ENCODE measurements around the gene PEX19. TPM values are rescaled to one million over a fixed set of nuclear protein-coding genes. Genes with fewer than 3 reads are reported as not detected.

Gene PEX19
- total and polyA plus RNA-seq, 2 experiments from 2014 or later, result 39.3 to 60.3 TPM

GRCh38 chr1:160328184-160328583, 43.3 kb upstream of the PEX19 start:
- Histone ChIP-seq H2AFZ (no peak overlapping the region), H3K9me3 (ENCODE audit: low read depth) (no peaks in the 10 kb centered on the region), H3K4me3 (no peak overlapping the region), H3K4me1 (ENCODE audit: insufficient read depth) (no peaks in the 10 kb centered on the region), H4K20me1 (ENCODE audit: insufficient read depth, poor library complexity, severe bottlenecking) (no peaks in the 10 kb centered on the region), H3K27me3 (no peaks in the 10 kb centered on the region), H3K9me2 (replicated peaks; ENCODE audit: insufficient read depth) (no peaks in the 10 kb centered on the region), H3K4me2 (no peak overlapping the region), H3K79me2 (peaks cover 70% of the 10 kb centered on the region), H3K27ac (no peak overlapping the region), H3K36me3 (replicated peaks; ENCODE audit: insufficient read depth, low read depth) (peaks cover 9% of the 10 kb centered on the region)
- TF ChIP-seq CTCF (IDR thresholded peaks at IDR 0.05; ENCODE audit: poor library complexity) (no peak), EZH2 (IDR thresholded peaks at IDR 0.05; ENCODE audit: borderline replicate concordance) (no peak), EZH2phosphoT487 (IDR thresholded peaks at IDR 0.05; ENCODE audit: low read depth, severe bottlenecking, unreplicated experiment) (no peak)
- DNase-seq (ENCODE audit: low spot score), result no peak
- WGBS (ENCODE audit: low lambda C conversion rate, missing lambda C conversion rate), result 89% methylated on average over 8 of the region's 8 CpGs

GRCh38 chr1:160326418-160326817, 41.5 kb upstream of the PEX19 start:
- Histone ChIP-seq H3K27me3 (no peaks in the 10 kb centered on the region), H3K79me2 (peaks cover 72% of the 10 kb centered on the region), H3K4me1 (ENCODE audit: insufficient read depth) (no peaks in the 10 kb centered on the region), H3K27ac (no peak overlapping the region), H3K9me3 (ENCODE audit: low read depth) (no peaks in the 10 kb centered on the region), H3K9me2 (replicated peaks; ENCODE audit: insufficient read depth) (no peaks in the 10 kb centered on the region), H4K20me1 (ENCODE audit: insufficient read depth, poor library complexity, severe bottlenecking) (peaks cover 8% of the 10 kb centered on the region), H2AFZ (no peak overlapping the region), H3K36me3 (replicated peaks; ENCODE audit: insufficient read depth, low read depth) (peaks cover 9% of the 10 kb centered on the region), H3K4me2 (no peak overlapping the region), H3K4me3 (no peak overlapping the region)
- TF ChIP-seq CTCF (IDR thresholded peaks at IDR 0.05; ENCODE audit: poor library complexity), result no peak
- no peak for TF ChIP-seq EZH2 (IDR thresholded peaks at IDR 0.05; ENCODE audit: borderline replicate concordance)
- no peak for DNase-seq (ENCODE audit: low spot score)
- 95% methylated on average over 5 of the region's 5 CpGs for WGBS (ENCODE audit: low lambda C conversion rate, missing lambda C conversion rate)

GRCh38 chr1:160325252-160325651, 40.3 kb upstream of the PEX19 start:
- Histone ChIP-seq H3K4me3 (no peak overlapping the region), H3K79me2 (peaks cover 73% of the 10 kb centered on the region), H3K36me3 (replicated peaks; ENCODE audit: insufficient read depth, low read depth) (peaks cover 9% of the 10 kb centered on the region), H3K9me3 (ENCODE audit: low read depth) (no peaks in the 10 kb centered on the region), H3K27me3 (no peaks in the 10 kb centered on the region), H3K4me2 (no peak overlapping the region), H3K27ac (no peak overlapping the region), H2AFZ (no peak overlapping the region), H3K4me1 (ENCODE audit: insufficient read depth) (no peaks in the 10 kb centered on the region), H4K20me1 (ENCODE audit: insufficient read depth, poor library complexity, severe bottlenecking) (peaks cover 14% of the 10 kb centered on the region), H3K9me2 (replicated peaks; ENCODE audit: insufficient read depth) (no peaks in the 10 kb centered on the region)
- DNase-seq (ENCODE audit: low spot score), result no peak
- WGBS (ENCODE audit: low lambda C conversion rate, missing lambda C conversion rate), result 95% methylated on average over 4 of the region's 4 CpGs
- TF ChIP-seq CTCF (IDR thresholded peaks at IDR 0.05; ENCODE audit: poor library complexity) (no peak), EZH2 (IDR thresholded peaks at IDR 0.05; ENCODE audit: borderline replicate concordance) (no peak), EZH2phosphoT487 (IDR thresholded peaks at IDR 0.05; ENCODE audit: low read depth, severe bottlenecking, unreplicated experiment) (no peak)

- Histone ChIP-seq H2AFZ (no peak overlapping the region), H3K27ac (no peak overlapping the region), H3K4me3 (no peak overlapping the region), H3K9me3 (ENCODE audit: low read depth) (no peaks in the 10 kb centered on the region), H3K4me2 (no peak overlapping the region), H3K36me3 (replicated peaks; ENCODE audit: insufficient read depth, low read depth) (peaks cover 11% of the 10 kb centered on the region), H3K4me1 (ENCODE audit: insufficient read depth) (no peaks in the 10 kb centered on the region), H3K79me2 (peaks cover 87% of the 10 kb centered on the region), H4K20me1 (ENCODE audit: insufficient read depth, poor library complexity, severe bottlenecking) (peaks cover 21% of the 10 kb centered on the region), H3K27me3 (no peaks in the 10 kb centered on the region), H3K9me2 (replicated peaks; ENCODE audit: insufficient read depth) (no peaks in the 10 kb centered on the region)
- no peak for DNase-seq (ENCODE audit: low spot score)
- 97% methylated on average over 6 of the region's 6 CpGs for WGBS (ENCODE audit: low lambda C conversion rate, missing lambda C conversion rate)
- no peak for TF ChIP-seq EZH2phosphoT487 (IDR thresholded peaks at IDR 0.05; ENCODE audit: low read depth, severe bottlenecking, unreplicated experiment)
- TF ChIP-seq CTCF (IDR thresholded peaks at IDR 0.05; ENCODE audit: poor library complexity), result no peak
- TF ChIP-seq EZH2 (IDR thresholded peaks at IDR 0.05; ENCODE audit: borderline replicate concordance), result no peak
Observed at GRCh38 chr1:160322831-160323230, 37.9 kb upstream of the PEX19 start.
